Measurements from ENCODE around the gene CIT. TPM values are rescaled to one million over a fixed set of nuclear protein-coding genes. Genes with fewer than 3 reads are reported as not detected.
"Not testable (repeated sequence)": the region's sequence is repeated elsewhere in the genome, so short reads cannot be mapped to it uniquely, and the experiment has no call there.

Gene CIT
- total RNA-seq, 1 donor from 2014 or later, result 53.5 TPM

DNA sequence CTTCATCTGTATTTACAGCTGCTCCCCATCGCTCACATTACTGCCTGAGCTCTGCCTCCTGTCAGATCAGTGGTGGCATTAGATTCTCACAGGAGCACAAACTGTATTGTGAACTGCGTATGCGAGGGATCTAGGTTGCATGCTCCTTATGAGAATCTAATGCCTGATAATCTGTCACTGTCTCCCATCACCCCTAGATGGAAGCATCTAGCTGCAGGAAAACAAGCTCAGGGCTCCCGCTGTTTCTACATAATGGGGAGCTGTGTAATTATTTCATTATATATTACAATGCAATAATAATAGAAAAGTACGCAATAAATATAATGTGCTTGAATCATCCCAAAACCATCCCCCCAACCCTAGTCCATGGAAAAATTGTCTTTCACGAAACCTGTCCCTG lies 219.0 kb downstream of the CIT start:
- intact Hi-C loops (cut with micrococcal nuclease), result not testable (repeated sequence)

DNA sequence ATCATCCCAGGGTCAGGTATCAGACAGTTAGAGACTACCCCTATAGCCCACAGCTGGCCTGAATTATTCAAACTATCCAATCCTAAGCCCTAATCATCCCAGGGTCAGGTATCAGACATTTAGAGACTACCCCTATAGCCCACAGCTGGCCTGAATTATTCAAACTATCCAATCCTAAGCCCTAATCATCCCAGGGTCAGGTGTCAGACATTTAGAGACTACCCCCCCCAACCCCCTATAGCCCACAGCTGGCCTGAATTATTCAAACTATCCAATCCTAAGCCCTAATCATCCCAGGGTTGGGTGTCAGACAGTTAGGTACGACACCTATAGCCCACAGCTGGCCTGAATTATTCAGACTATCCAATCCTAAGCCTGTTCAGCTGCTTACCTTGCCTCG lies 220.1 kb downstream of the CIT start:
- H3K9me3 Mint-ChIP-seq, result peaks cover 25% of the 10 kb centered on the region
- DNase-seq (ENCODE audit: low spot score); intact Hi-C loops (cut with micrococcal nuclease); H3K36me3 Mint-ChIP-seq (ENCODE audit: low read depth); H3K4me3 Mint-ChIP-seq (ENCODE audit: low read depth); H3K4me1 Mint-ChIP-seq (ENCODE audit: low read depth); H3K27me3 Mint-ChIP-seq (ENCODE audit: low read depth); H3K27ac Mint-ChIP-seq: not testable (repeated sequence)

More for the DNA sequence above, 219.0 kb downstream of the CIT start:
- H3K9me3 Mint-ChIP-seq, result peaks cover 15% of the 10 kb centered on the region
- not testable (repeated sequence) for H3K4me1 Mint-ChIP-seq (ENCODE audit: low read depth); H3K27me3 Mint-ChIP-seq (ENCODE audit: low read depth); DNase-seq (ENCODE audit: low spot score); H3K36me3 Mint-ChIP-seq (ENCODE audit: low read depth); H3K4me3 Mint-ChIP-seq (ENCODE audit: low read depth); H3K27ac Mint-ChIP-seq

DNA sequence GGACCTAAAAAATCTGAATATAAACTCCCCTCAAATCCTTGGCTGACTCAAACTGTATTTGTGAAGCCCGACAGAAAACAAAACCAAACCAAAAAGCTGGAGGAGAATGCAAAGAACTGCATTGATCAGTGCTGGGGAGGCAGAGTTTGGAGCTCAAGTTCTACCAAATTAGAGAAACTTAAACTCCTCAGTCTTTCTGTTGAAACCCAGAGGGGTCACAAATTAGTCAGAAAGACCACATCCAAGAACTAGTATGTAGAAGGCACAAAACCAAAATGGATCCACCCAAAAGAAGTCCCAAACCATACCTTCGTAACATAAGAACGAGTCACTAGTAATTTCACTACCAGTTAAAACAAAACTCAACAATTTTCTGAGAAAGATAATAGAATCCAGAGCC lies 224.5 kb downstream of the CIT start:
- H3K4me3 Mint-ChIP-seq (ENCODE audit: low read depth), result no peak overlapping the region
- H3K27me3 Mint-ChIP-seq (ENCODE audit: low read depth), result peaks cover 4% of the 10 kb centered on the region
- no peak for DNase-seq (ENCODE audit: low spot score)
- H3K27ac Mint-ChIP-seq, result no peak overlapping the region
- peaks cover 1% of the 10 kb centered on the region for H3K4me1 Mint-ChIP-seq (ENCODE audit: low read depth)
- H3K36me3 Mint-ChIP-seq (ENCODE audit: low read depth), result peaks cover 5% of the 10 kb centered on the region
- H3K9me3 Mint-ChIP-seq, result peaks cover 27% of the 10 kb centered on the region
- intact Hi-C loops (cut with micrococcal nuclease), result no loop called here

DNA sequence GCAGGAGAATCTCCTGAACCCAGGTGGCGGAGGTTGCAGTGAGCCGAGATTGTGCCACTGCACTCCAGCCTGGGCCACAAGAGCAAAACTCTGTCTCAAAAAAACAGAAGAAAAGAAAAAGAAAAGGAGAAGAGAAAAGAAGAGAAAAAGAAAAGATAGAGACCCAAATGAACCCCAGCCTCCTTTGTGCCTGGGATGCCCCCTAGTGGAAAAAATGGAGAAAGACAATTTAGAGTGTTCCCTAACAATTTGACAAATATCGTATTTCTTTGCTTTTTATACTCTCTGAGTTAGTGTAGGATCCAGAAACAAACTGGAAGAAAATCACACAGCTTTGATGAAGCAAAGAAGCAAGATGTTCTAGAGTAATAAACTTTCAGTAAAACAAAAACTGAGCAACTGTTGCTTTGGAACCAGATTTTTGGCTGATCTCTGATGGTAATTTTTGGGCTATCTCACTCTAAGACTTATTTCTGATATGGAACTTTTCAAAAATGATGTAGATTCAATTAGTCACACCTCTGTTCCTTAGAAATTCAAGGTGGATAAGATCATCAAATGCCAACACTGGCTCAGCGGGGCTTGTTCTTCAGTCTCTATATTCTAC lies 227.8 kb downstream of the CIT start:
- peaks cover 23% of the 10 kb centered on the region for H3K9me3 Mint-ChIP-seq
- no peak for DNase-seq (ENCODE audit: low spot score)
- H3K27me3 Mint-ChIP-seq (ENCODE audit: low read depth), result peaks cover 7% of the 10 kb centered on the region
- peaks cover 5% of the 10 kb centered on the region for H3K36me3 Mint-ChIP-seq (ENCODE audit: low read depth)
- no peak overlapping the region for H3K27ac Mint-ChIP-seq
- no peak overlapping the region for H3K4me3 Mint-ChIP-seq (ENCODE audit: low read depth)
- intact Hi-C loops (cut with micrococcal nuclease), result loop anchor here (2.0 kb wide), 1 partner anchor 205 kb away; no protein-coding TSS in a partner anchor
- H3K4me1 Mint-ChIP-seq (ENCODE audit: low read depth), result peaks cover 4% of the 10 kb centered on the region

DNA sequence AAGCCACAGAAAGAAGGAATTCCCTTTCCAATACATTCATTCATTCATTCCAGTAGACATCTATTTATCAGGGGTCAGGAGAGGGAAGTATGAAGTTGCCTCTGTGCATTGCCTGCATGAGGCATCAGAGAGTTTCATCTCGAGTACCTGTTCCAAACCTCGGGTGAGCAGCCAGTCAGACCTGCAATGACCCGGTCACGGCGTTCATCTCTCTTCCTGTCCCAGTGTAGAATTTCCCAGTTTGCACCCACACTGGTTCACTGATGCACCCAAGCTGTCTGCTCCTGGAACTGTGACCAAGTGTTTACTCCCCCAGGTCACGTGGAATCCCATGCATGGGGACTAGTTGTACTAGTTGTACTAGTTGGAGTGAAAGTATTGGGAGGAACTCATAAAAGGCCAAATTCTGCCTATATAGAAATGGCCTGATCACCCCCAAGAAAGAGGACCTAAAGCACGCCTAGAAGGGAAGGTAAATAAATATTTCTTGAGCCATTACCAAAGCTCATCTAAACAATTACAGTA lies 231.5 kb downstream of the CIT start:
- Mint-ChIP-seq H3K36me3 (ENCODE audit: low read depth) (no peaks in the 10 kb centered on the region), H3K27me3 (ENCODE audit: low read depth) (peaks cover 11% of the 10 kb centered on the region), H3K4me3 (ENCODE audit: low read depth) (no peak overlapping the region), H3K4me1 (ENCODE audit: low read depth) (peaks cover 4% of the 10 kb centered on the region), H3K9me3 (no peaks in the 10 kb centered on the region), H3K27ac (no peak overlapping the region)
- intact Hi-C loops (cut with micrococcal nuclease), result no loop called here
- no peak for DNase-seq (ENCODE audit: low spot score)

DNA sequence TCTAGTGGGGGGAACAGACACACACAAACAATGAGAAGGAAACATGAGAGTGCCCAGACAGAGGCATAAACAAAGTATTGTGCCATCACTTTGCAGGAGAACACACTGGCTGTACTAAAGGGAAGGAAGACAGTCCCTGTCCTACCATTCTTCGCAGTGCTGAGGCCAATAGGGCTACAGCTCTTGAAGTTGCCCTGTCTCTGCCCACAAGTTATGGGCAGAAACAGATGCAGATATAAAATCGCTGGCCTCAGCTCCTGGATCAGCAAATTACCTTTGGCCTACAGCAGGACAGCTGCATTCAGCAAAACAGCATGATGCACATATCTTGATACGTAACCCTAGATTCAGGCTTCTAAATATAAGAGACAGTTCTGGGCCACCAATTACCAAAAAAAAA lies 232.2 kb downstream of the CIT start:
- no peak overlapping the region for H3K27ac Mint-ChIP-seq
- DNase-seq (ENCODE audit: low spot score), result no peak
- intact Hi-C loops (cut with micrococcal nuclease), result no loop called here
- no peak overlapping the region for H3K4me3 Mint-ChIP-seq (ENCODE audit: low read depth)
- no peaks in the 10 kb centered on the region for H3K36me3 Mint-ChIP-seq (ENCODE audit: low read depth)
- H3K9me3 Mint-ChIP-seq, result no peaks in the 10 kb centered on the region
- H3K27me3 Mint-ChIP-seq (ENCODE audit: low read depth), result peaks cover 11% of the 10 kb centered on the region
- H3K4me1 Mint-ChIP-seq (ENCODE audit: low read depth), result peaks cover 4% of the 10 kb centered on the region

DNA sequence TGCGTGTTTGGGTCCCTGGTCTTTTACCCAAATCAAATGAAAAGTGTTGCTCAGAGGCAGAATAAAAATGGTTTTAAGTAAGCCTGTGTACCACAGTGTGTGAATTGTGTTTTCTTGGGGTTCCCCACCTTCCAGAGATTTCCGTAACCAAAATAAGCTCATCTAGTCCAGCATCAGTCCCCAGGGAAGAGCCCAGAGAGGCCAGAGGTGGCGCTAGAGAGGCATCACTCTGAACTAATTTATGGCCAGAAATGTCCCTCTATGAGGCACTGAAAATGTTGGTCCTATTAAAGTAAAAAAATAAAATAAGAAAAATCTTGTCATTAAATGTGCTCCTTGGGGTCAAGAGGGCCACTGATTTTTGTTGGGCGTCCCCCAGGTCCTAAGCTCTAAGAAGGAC lies 234.1 kb downstream of the CIT start:
- Mint-ChIP-seq H3K4me3 (ENCODE audit: low read depth) (no peak overlapping the region), H3K36me3 (ENCODE audit: low read depth) (no peaks in the 10 kb centered on the region)
- intact Hi-C loops (cut with micrococcal nuclease), result no loop called here

More for the DNA sequence above, 234.1 kb downstream of the CIT start:
- H3K27me3 Mint-ChIP-seq (ENCODE audit: low read depth), result peaks cover 13% of the 10 kb centered on the region
- H3K27ac Mint-ChIP-seq, result no peak overlapping the region
- no peak for DNase-seq (ENCODE audit: low spot score)
- H3K9me3 Mint-ChIP-seq, result no peaks in the 10 kb centered on the region
- peaks cover 2% of the 10 kb centered on the region for H3K4me1 Mint-ChIP-seq (ENCODE audit: low read depth)

Other genes with a start within 250 kb of the CIT start
- 26.8 and 28.2 TPM in 2 replicates for gene PRKAB1, start 209.2 kb downstream of the CIT start, total RNA-seq
- 127 and 130 TPM in 2 replicates for gene BICDL1, start 111.9 kb upstream of the CIT start, total RNA-seq
- 86.5 and 87.0 TPM in 2 replicates for gene RAB35, start 239.4 kb upstream of the CIT start, total RNA-seq